ENCODE data around the gene CREB3L1. TPM values are rescaled to one million over a fixed set of nuclear protein-coding genes. Genes with fewer than 3 reads are reported as not detected.

Gene CREB3L1
- total and polyA plus RNA-seq, 2 of the 13 experiments (the other 11 are each of a cell fraction or from before 2014, with no cell fraction given) = not detected

DNA sequence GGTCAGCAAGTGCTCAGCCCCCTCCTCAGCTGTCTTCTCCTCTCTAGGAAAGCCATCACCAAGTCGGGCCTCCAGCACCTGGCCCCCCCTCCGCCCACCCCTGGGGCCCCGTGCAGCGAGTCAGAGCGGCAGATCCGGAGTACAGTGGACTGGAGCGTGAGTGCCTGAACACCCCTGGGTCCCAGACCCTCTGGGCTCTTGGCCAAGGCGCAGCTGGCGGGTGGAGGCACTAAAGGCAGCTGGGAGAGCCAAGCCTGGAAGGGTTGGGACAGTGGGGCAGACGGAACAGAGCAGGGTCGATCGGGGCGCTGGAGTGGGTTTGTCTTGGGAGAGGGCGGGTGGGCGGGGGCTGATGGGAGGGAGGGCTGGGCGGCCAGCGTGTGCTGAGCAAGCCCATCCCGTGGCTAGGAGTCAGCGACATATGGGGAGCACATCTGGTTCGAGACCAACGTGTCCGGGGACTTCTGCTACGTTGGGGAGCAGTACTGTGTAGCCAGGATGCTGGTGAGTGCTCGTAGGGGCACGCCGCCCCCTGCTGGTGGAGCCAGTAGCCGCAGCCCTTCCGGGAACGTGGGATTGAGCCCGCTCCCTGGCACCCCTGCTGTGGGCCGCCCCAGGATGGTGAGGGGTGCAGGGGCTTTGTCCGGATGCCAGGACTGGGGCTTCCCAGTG is 89.9 kb downstream of the CREB3L1 start (continued):
- TF ChIP-seq SIX4 (CRISPR knock-in tag; IDR thresholded peaks at IDR 0.05) (no peak), ZXDC (CRISPR knock-in tag; IDR thresholded peaks at IDR 0.05) (no peak), ZBTB38 (CRISPR knock-in tag; IDR thresholded peaks at IDR 0.05) (peak; percentile 60; the same call in 1 of the 2 replicates), ZNF652 (CRISPR knock-in tag; IDR thresholded peaks at IDR 0.05; ENCODE audit: borderline replicate concordance, low read depth) (no peak), FOXO1 (CRISPR knock-in tag; IDR thresholded peaks at IDR 0.05) (no peak), GATAD1 (CRISPR knock-in tag; IDR thresholded peaks at IDR 0.05) (no peak), ZNF484 (CRISPR knock-in tag; IDR thresholded peaks at IDR 0.05; ENCODE audit: borderline replicate concordance, low read depth) (no peak), ZNF264 (CRISPR knock-in tag; IDR thresholded peaks at IDR 0.05) (no peak), RAD21 (CRISPR knock-in tag; IDR thresholded peaks at IDR 0.05) (peak; percentile 56; the same call in 1 of the 2 replicates), ZFP36L1 (CRISPR knock-in tag; IDR thresholded peaks at IDR 0.05) (no peak), JUND (CRISPR knock-in tag; IDR thresholded peaks at IDR 0.05) (no peak), ZNF687 (CRISPR knock-in tag; IDR thresholded peaks at IDR 0.05) (peak; percentile 32; the same call in 1 of the 2 replicates), ZBTB7B (CRISPR knock-in tag; IDR thresholded peaks at IDR 0.05) (0 out of 2 replicates have a peak, but pooled peaks have one; percentile 30), NFIC (IDR thresholded peaks at IDR 0.05; ENCODE audit: low read length) (no peak), HOXD1 (CRISPR knock-in tag; IDR thresholded peaks at IDR 0.05) (no peak), YY1 (IDR thresholded peaks at IDR 0.05; ENCODE audit: insufficient read depth, insufficient replicate concordance, low read depth, low read length) (no peak), ZNF776 (CRISPR knock-in tag; IDR thresholded peaks at IDR 0.05) (no peak), MED1 (CRISPR knock-in tag; IDR thresholded peaks at IDR 0.05) (no peak), ELF3 (CRISPR knock-in tag; IDR thresholded peaks at IDR 0.05) (0 out of 2 replicates have a peak, but pooled peaks have one; percentile 25), HNRNPLL (IDR thresholded peaks at IDR 0.05; ENCODE audit: low read depth, low read length, poor library complexity, severe bottlenecking) (peak; percentile 24), ZBTB3 (CRISPR knock-in tag; IDR thresholded peaks at IDR 0.05; ENCODE audit: borderline replicate concordance, low read depth) (no peak)
- TF ChIP-seq, protein P1, sequence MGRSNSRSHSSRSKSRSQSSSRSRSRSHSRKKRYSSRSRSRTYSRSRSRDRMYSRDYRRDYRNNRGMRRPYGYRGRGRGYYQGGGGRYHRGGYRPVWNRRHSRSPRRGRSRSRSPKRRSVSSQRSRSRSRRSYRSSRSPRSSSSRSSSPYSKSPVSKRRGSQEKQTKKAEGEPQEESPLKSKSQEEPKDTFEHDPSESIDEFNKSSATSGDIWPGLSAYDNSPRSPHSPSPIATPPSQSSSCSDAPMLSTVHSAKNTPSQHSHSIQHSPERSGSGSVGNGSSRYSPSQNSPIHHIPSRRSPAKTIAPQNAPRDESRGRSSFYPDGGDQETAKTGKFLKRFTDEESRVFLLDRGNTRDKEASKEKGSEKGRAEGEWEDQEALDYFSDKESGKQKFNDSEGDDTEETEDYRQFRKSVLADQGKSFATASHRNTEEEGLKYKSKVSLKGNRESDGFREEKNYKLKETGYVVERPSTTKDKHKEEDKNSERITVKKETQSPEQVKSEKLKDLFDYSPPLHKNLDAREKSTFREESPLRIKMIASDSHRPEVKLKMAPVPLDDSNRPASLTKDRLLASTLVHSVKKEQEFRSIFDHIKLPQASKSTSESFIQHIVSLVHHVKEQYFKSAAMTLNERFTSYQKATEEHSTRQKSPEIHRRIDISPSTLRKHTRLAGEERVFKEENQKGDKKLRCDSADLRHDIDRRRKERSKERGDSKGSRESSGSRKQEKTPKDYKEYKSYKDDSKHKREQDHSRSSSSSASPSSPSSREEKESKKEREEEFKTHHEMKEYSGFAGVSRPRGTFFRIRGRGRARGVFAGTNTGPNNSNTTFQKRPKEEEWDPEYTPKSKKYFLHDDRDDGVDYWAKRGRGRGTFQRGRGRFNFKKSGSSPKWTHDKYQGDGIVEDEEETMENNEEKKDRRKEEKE (IDR thresholded peaks at IDR 0.05) = no peak
